ENCODE data around the gene NTM. TPM values are rescaled to one million over a fixed set of nuclear protein-coding genes. Genes with fewer than 3 reads are reported as not detected.

Gene NTM
- polyA plus RNA-seq, 1 experiment: 33.6 TPM

DNA sequence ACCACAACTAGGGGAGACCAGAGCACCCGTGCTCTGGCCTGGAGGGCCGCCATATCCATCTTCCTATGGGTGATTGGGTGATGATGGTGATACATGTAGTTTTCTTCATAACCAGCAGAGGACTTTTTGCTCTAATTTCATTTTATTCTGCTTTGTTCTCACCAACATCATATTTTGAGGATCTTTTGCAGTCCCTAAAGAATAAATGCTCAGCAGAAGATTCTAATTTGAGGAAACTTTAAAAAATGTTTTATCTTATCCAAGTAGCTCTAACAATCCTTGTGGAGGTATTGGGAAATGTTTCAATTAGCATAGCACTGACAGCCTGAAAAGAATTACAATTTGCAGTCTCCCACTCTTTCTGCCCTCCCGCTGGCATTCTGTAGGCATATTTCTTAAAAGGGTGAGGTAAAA, 544.0 kb downstream of the NTM start:
- no peaks in the 10 kb centered on the region for H3K27me3 ChIP-seq (ENCODE audit: control insufficient read depth, insufficient read depth, low read length)
- TF ChIP-seq, protein P1, sequence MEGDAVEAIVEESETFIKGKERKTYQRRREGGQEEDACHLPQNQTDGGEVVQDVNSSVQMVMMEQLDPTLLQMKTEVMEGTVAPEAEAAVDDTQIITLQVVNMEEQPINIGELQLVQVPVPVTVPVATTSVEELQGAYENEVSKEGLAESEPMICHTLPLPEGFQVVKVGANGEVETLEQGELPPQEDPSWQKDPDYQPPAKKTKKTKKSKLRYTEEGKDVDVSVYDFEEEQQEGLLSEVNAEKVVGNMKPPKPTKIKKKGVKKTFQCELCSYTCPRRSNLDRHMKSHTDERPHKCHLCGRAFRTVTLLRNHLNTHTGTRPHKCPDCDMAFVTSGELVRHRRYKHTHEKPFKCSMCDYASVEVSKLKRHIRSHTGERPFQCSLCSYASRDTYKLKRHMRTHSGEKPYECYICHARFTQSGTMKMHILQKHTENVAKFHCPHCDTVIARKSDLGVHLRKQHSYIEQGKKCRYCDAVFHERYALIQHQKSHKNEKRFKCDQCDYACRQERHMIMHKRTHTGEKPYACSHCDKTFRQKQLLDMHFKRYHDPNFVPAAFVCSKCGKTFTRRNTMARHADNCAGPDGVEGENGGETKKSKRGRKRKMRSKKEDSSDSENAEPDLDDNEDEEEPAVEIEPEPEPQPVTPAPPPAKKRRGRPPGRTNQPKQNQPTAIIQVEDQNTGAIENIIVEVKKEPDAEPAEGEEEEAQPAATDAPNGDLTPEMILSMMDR (IDR thresholded peaks at IDR 0.05; ENCODE audit: insufficient read depth, low read depth, low read length): peak; percentile 54
- H3K4me3 ChIP-seq (ENCODE audit: low read depth, low read length): no peak overlapping the region
- DNase-seq (ENCODE audit: low read depth): no peak
- ChIA-PET CTCF (interaction anchor here (0.7 to 8.5 kb wide), 21 partner anchors 9 to 1150 kb away, joined by 3 to 151 read pairs (median 4); no protein-coding TSS in a partner anchor), POLR2A (no interaction called here)
- H3K36me3 ChIP-seq (ENCODE audit: control insufficient read depth, insufficient read depth, low read length): no peaks in the 10 kb centered on the region

DNA sequence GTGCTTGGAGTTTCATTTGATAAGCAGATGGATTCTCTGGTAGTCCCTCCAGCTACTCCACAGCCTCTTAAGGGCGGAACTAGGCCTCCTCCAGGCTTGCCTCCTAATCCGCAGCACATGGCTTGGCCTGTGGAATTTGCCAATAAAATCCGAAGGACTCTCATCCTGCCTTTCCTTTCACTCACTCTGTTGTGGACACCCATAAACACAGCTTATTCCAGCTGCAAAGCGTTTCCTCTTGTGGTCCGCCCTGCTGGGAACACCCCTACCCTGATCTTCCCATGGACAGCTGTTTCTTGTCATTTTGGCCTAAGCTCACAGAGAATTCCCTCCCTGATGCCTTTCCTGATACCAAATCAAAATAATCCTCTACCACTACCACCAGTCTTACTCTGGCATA, 546.2 kb downstream of the NTM start:
- no peak for DNase-seq (ENCODE audit: low read depth)

DNA sequence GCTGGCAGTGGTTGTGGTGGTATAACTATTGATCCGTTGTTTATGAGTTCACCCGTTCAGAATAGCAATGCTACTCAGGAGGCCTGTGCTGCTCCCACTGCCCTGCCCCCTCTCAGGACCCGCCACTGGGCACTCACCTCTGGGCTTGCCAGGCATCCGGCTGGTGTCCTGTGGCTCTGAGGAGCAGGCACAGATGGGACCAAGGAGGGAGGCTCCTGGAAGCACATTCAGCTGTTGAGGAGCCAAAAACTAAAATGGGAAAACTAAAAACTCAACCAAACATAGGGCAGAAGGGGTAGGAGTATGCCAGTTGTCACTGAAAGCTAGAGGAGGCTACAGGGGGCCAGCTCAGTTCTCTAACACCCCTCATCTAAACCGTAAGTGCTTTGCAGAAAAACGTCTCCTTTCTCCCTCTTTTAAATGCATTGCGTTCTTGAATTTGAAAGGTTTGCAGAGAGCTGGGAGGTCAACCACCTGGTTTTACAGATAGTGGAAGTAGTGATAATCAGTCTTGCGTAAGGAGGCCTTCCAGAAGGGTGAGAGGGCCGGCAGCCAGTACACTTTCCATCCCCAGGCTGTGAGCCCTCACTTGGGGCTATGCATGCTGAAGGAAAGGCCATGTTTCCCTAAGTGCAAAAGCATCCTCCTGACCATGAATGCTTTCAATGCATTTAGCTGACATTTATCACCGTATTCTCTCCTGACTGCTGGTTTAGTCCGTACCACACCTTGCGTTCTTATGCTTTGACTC, 547.4 kb downstream of the NTM start:
- ChIA-PET POLR2A (no interaction called here), CTCF (interaction anchor here (1.8 to 8.5 kb wide), 2 partner anchors 50 to 209 kb away, joined by 4 to 103 read pairs; no protein-coding TSS in a partner anchor)
- Histone ChIP-seq H3K27me3 (ENCODE audit: control insufficient read depth, insufficient read depth, low read length) (no peaks in the 10 kb centered on the region), H3K36me3 (ENCODE audit: control insufficient read depth, insufficient read depth, low read length) (no peaks in the 10 kb centered on the region), H3K4me3 (ENCODE audit: low read depth, low read length) (no peak overlapping the region)
- no peak for DNase-seq (ENCODE audit: low read depth)
- TF ChIP-seq, protein P1 (IDR thresholded peaks at IDR 0.05; ENCODE audit: insufficient read depth, low read depth, low read length): no peak

More for the DNA sequence above, 546.2 kb downstream of the NTM start:
- H3K4me3 ChIP-seq (ENCODE audit: low read depth, low read length): no peak overlapping the region
- TF ChIP-seq, protein P1 (IDR thresholded peaks at IDR 0.05; ENCODE audit: insufficient read depth, low read depth, low read length): no peak
- ChIA-PET CTCF (interaction anchor here (1.0 to 8.5 kb wide), 6 partner anchors 9 to 213 kb away, joined by 3 to 151 read pairs (median 13); no protein-coding TSS in a partner anchor), POLR2A (no interaction called here)
- H3K36me3 ChIP-seq (ENCODE audit: control insufficient read depth, insufficient read depth, low read length): no peaks in the 10 kb centered on the region
- no peaks in the 10 kb centered on the region for H3K27me3 ChIP-seq (ENCODE audit: control insufficient read depth, insufficient read depth, low read length)

DNA sequence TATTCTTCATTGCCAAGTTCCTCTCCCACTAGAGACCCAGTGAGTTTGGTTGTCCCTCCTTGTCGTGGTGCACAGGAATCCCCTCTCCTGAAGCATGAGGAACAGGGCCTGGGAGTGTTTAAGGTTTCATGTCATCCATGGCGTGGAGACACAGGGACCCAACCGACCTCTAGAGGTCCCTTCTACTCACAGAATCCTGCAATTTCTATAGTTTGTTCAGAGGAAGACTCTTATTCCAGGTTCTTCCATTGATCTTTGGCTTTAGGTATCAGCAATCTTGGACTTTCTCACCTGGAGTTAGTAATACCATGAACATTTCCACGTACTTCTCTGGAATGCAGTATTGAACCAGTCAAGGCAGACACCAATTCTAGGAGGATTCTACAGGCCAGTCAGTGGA, 548.2 kb downstream of the NTM start:
- no peak for DNase-seq (ENCODE audit: low read depth)
- ChIA-PET POLR2A (no interaction called here), CTCF (interaction anchor here (0.6 to 1.8 kb wide), 3 partner anchors 51 to 205 kb away, joined by 3 to 4 read pairs (median 4); no protein-coding TSS in a partner anchor)
- Histone ChIP-seq H3K27me3 (ENCODE audit: control insufficient read depth, insufficient read depth, low read length) (no peaks in the 10 kb centered on the region), H3K36me3 (ENCODE audit: control insufficient read depth, insufficient read depth, low read length) (no peaks in the 10 kb centered on the region), H3K4me3 (ENCODE audit: low read depth, low read length) (no peak overlapping the region)
- TF ChIP-seq, protein P1 (IDR thresholded peaks at IDR 0.05; ENCODE audit: insufficient read depth, low read depth, low read length): no peak

DNA sequence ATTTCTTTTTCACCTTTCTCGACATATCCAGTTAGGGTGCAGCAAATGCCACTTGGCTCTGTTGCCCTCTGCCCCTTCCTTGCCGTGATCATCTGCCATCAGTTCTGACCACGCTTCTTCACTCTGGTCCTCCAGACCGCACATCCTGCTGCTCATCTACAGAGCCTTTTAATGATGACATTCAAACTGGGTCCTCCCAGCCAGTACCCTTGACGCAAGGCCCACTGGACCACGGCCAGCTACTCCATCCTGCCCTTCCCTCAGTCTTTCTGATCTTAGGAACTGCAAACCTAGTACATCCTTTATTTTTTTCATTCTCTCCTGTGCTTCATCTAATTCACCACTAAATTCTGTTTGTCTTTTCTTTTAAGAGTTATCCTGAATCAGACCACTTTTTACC, 551.8 kb downstream of the NTM start:
- CTCF ChIA-PET: no interaction called here
- POLR2A ChIA-PET: no interaction called here
- TF ChIP-seq, protein P1 (IDR thresholded peaks at IDR 0.05; ENCODE audit: insufficient read depth, low read depth, low read length): no peak
- Histone ChIP-seq H3K4me3 (ENCODE audit: low read depth, low read length) (no peak overlapping the region), H3K36me3 (ENCODE audit: control insufficient read depth, insufficient read depth, low read length) (no peaks in the 10 kb centered on the region), H3K27me3 (ENCODE audit: control insufficient read depth, insufficient read depth, low read length) (no peaks in the 10 kb centered on the region)
- no peak for DNase-seq (ENCODE audit: low read depth)

Data from BJ (cell line).